Erythroblast (primary cell): ENCODE data around the gene FXYD5.

Experiments
- GATA1 ChIP-seq: IDR thresholded peaks from 2 replicates; pipeline ENCODE4 v1.6.1; 2011; ENCODE audit warnings: low read depth, mild to moderate bottlenecking, control low read depth, low read length, moderate library complexity
- POLR2A ChIP-seq: IDR thresholded peaks from 2 replicates; pipeline ENCODE4 v1.6.1; 2011; ENCODE audit warnings: mild to moderate bottlenecking, low read length

DNA sequence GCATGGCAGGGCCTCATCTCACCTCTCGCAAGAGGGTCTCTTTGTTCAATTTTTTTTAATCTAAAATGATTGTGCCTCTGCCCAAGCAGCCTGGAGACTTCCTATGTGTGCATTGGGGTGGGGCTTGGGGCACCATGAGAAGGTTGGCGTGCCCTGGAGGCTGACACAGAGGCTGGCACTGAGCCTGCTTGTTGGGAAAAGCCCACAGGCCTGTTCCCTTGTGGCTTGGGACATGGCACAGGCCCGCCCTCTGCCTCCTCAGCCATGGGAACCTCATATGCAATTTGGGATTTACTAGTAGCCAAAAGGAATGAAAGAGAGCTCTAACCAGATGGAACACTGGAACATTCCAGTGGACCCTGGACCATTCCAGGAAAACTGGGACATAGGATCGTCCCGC, 31.0 kb upstream of the FXYD5 start:
- TF ChIP-seq POLR2A (no peak), GATA1 (no peak)
